GM23248 (cell line): ENCODE data around the gene PAPPA. TPM values are rescaled to one million over a fixed set of nuclear protein-coding genes. Genes with fewer than 3 reads are reported as not detected.

Source experiments
- DNase-seq: peaks from one replicate; pipeline ENCODE4 v3.0.0-alpha.2; 2015
- H2AFZ ChIP-seq: fragments of 200-600 bp; sonication (generic); 2 replicates; pipeline ENCODE4 v1.6.1; 2016; ENCODE audit warnings: antibody characterized with exemption
- H3F3A ChIP-seq: fragments of 200-600 bp; sonication (generic); 2 replicates; pipeline ENCODE4 v1.6.1; 2016; ENCODE audit warnings: mild to moderate bottlenecking, antibody characterized with exemption, mixed run types; ENCODE audit not compliant: insufficient read depth
- H3K27ac ChIP-seq: fragments of 200-600 bp; sonication (generic); 2 replicates; pipeline ENCODE4 v1.5.1; 2016; ENCODE audit warnings: mild to moderate bottlenecking
- H3K27me3 ChIP-seq: fragments of 200-600 bp; sonication (generic); replicated peaks from 2 replicates; pipeline ENCODE4 v1.6.1; 2016; ENCODE audit warnings: mild to moderate bottlenecking; ENCODE audit not compliant: insufficient read depth
- H3K36me3 ChIP-seq: fragments of 200-600 bp; sonication (generic); 2 replicates; pipeline ENCODE4 v1.6.1; 2016; ENCODE audit warnings: low read depth, mild to moderate bottlenecking
- H3K4me1 ChIP-seq: fragments of 200-600 bp; sonication (generic); 2 replicates; pipeline ENCODE4 v1.6.1; 2016; ENCODE audit warnings: mild to moderate bottlenecking; ENCODE audit not compliant: insufficient read depth
- H3K4me2 ChIP-seq: fragments of 200-600 bp; sonication (generic); one replicate; pipeline ENCODE4 v1.6.1; 2016; ENCODE audit warnings: mild to moderate bottlenecking; ENCODE audit not compliant: unreplicated experiment
- H3K4me3 ChIP-seq: fragments of 200-600 bp; sonication (generic); 2 replicates; pipeline ENCODE4 v1.5.1; 2016; ENCODE audit warnings: mild to moderate bottlenecking
- H3K79me2 ChIP-seq: fragments of 200-600 bp; sonication (generic); 2 replicates; pipeline ENCODE4 v1.6.1; 2016; ENCODE audit warnings: mild to moderate bottlenecking; ENCODE audit not compliant: insufficient read depth
- H3K9ac ChIP-seq: fragments of 200-600 bp; sonication (generic); 2 replicates; pipeline ENCODE4 v1.6.1; 2016; ENCODE audit warnings: mild to moderate bottlenecking
- H3K9me2 ChIP-seq: fragments of 200-600 bp; sonication (generic); 2 replicates; pipeline ENCODE4 v1.6.1; 2016; ENCODE audit warnings: mixed run types, mild to moderate bottlenecking, moderate library complexity; ENCODE audit not compliant: insufficient read depth
- H3K9me3 ChIP-seq: fragments of 200-600 bp; sonication (generic); one replicate; pipeline ENCODE4 v1.6.1; 2017; ENCODE audit warnings: low read depth
- H4K20me1 ChIP-seq: fragments of 200-600 bp; sonication (generic); 2 replicates; pipeline ENCODE4 v1.6.0; 2016; ENCODE audit not compliant: insufficient read depth
- EZH2 ChIP-seq: fragments of 200-600 bp; sonication (generic); IDR thresholded peaks from 2 replicates; pipeline ENCODE4 v1.6.1; 2018; ENCODE audit warnings: antibody characterized with exemption, mild to moderate bottlenecking; ENCODE audit not compliant: insufficient read depth, poor library complexity, severe bottlenecking
- EZH2phosphoT487 ChIP-seq: fragments of 200-600 bp; sonication (generic); IDR thresholded peaks from 2 replicates; pipeline ENCODE4 v1.6.1; 2018; ENCODE audit warnings: antibody characterized with exemption, moderate library complexity, mild to moderate bottlenecking, low read depth; ENCODE audit not compliant: insufficient read depth
- WGBS, 2 experiments: methylation state at CpG; one replicate each; pipeline ENCODE4 v1.1.6; 2015 to 2017; ENCODE audit warnings: low lambda C conversion rate in 2 of 2, low coverage in 1 of 2; ENCODE audit errors: missing lambda C conversion rate in 2 of 2; 5-methylcytosine and 5-hydroxymethylcytosine counted together
- in situ Hi-C: fragments of 300-500 bp; cut with MboI; formaldehyde crosslinking; loops from 2 replicates; pipeline ENCODE4 v1.15.0; 2020
- polyA plus RNA-seq: library from polyadenylated mRNA; unstranded; fragments of >200 nt; fragmentation: Nextera tagmentation; extraction: Ambion mirVana; gene quantifications from 2 replicates; pipeline ENCODE4 v1.2.1, GENCODE V29; 2016
- total RNA-seq: library from RNA; depleted of rRNA; stranded (reverse); fragments of >200 nt; shearing (Covaris generic); gene quantifications from 2 replicates; pipeline ENCODE4 v1.2.3, GENCODE V29; 2014

The PAPPA gene
- total and polyA plus RNA-seq, 2 experiments from 2014 or later: 8.7 to 30.3 TPM

- H3K27me3 ChIP-seq: no peaks in the 10 kb centered on the region
- peaks cover 16% of the 10 kb centered on the region for H3K4me1 ChIP-seq
- 74 to 79% methylated on average over 4 of the region's 4 CpGs for WGBS, 2 experiments
- H3K36me3 ChIP-seq: peaks cover 51% of the 10 kb centered on the region
- peaks cover 36% of the 10 kb centered on the region for H3F3A ChIP-seq
- no peak overlapping the region for H3K4me2 ChIP-seq
- no peak overlapping the region for H3K27ac ChIP-seq
- in situ Hi-C loops: no loop called here
- TF ChIP-seq EZH2phosphoT487 (no peak), EZH2 (no peak)
- no peaks in the 10 kb centered on the region; the same call in 1 of the 2 replicates for H4K20me1 ChIP-seq
- DNase-seq: no peak
- no peaks in the 10 kb centered on the region for H3K9me3 ChIP-seq
- H3K4me3 ChIP-seq: no peak overlapping the region
- no peak overlapping the region for H2AFZ ChIP-seq
- no peak overlapping the region for H3K9ac ChIP-seq
- no peaks in the 10 kb centered on the region for H3K79me2 ChIP-seq
- H3K9me2 ChIP-seq: no peaks in the 10 kb centered on the region
These were observed 206.4 kb downstream of the PAPPA start for GRCh38 chr9:116360016-116360415.

- in situ Hi-C loops: no loop called here
- Histone ChIP-seq H3K27ac (no peak overlapping the region), H3K27me3 (no peaks in the 10 kb centered on the region), H3K4me1 (peaks cover 25% of the 10 kb centered on the region), H3K9me2 (no peaks in the 10 kb centered on the region), H2AFZ (no peak overlapping the region), H3K9me3 (no peaks in the 10 kb centered on the region), H3K4me2 (no peak overlapping the region), H4K20me1 (no peaks in the 10 kb centered on the region; the same call in 1 of the 2 replicates), H3K36me3 (peaks cover 49% of the 10 kb centered on the region), H3K4me3 (no peak overlapping the region), H3K79me2 (no peaks in the 10 kb centered on the region), H3K9ac (no peak overlapping the region), H3F3A (peaks cover 37% of the 10 kb centered on the region)
- no peak for DNase-seq
- TF ChIP-seq EZH2phosphoT487 (no peak), EZH2 (no peak)
- WGBS, 2 experiments: 93 to 98% methylated on average over 2 of the region's 2 CpGs
These were observed 207.4 kb downstream of the PAPPA start for GRCh38 chr9:116360989-116361388.

GRCh38 chr9:116361547-116361946 is 208.0 kb downstream of the PAPPA start:
- no peak overlapping the region for H3K9ac ChIP-seq
- in situ Hi-C loops: no loop called here
- no peak overlapping the region for H3K27ac ChIP-seq
- H3K36me3 ChIP-seq: peaks cover 44% of the 10 kb centered on the region
- H3K4me2 ChIP-seq: no peak overlapping the region
- H2AFZ ChIP-seq: no peak overlapping the region
- 83 to 89% methylated on average over 4 of the region's 4 CpGs for WGBS, 2 experiments
- H4K20me1 ChIP-seq: no peaks in the 10 kb centered on the region; the same call in 1 of the 2 replicates
- no peaks in the 10 kb centered on the region for H3K79me2 ChIP-seq
- H3K27me3 ChIP-seq: no peaks in the 10 kb centered on the region
- no peak overlapping the region for H3K4me3 ChIP-seq
- peaks cover 28% of the 10 kb centered on the region for H3K4me1 ChIP-seq
- peaks cover 43% of the 10 kb centered on the region for H3F3A ChIP-seq
- no peaks in the 10 kb centered on the region for H3K9me3 ChIP-seq
- no peak for DNase-seq
- no peak for TF ChIP-seq EZH2phosphoT487
- TF ChIP-seq EZH2: no peak
- H3K9me2 ChIP-seq: no peaks in the 10 kb centered on the region

- Histone ChIP-seq H3K9me2 (no peaks in the 10 kb centered on the region), H3K4me3 (no peak overlapping the region), H3K27ac (no peak overlapping the region), H3K9me3 (no peaks in the 10 kb centered on the region), H3K36me3 (peaks cover 34% of the 10 kb centered on the region), H3K79me2 (no peaks in the 10 kb centered on the region), H3K27me3 (no peaks in the 10 kb centered on the region), H3K4me2 (no peak overlapping the region), H4K20me1 (no peaks in the 10 kb centered on the region; the same call in 1 of the 2 replicates), H3K9ac (no peak overlapping the region), H2AFZ (no peak overlapping the region), H3K4me1 (peaks cover 28% of the 10 kb centered on the region), H3F3A (peaks cover 43% of the 10 kb centered on the region)
- TF ChIP-seq EZH2: no peak
- no peak for TF ChIP-seq EZH2phosphoT487
- no peak for DNase-seq
- WGBS, 2 experiments: 80 to 93% methylated on average over 6 of the region's 6 CpGs
- in situ Hi-C loops: no loop called here
These were observed 208.9 kb downstream of the PAPPA start for GRCh38 chr9:116362493-116362892.
